Spleen (tissue), 11 donors: ENCODE measurements around the gene ALG14. TPM values are rescaled to one million over a fixed set of nuclear protein-coding genes. Genes with fewer than 3 reads are reported as not detected.

Source experiments
- DNase-seq: peaks from one replicate; pipeline ENCODE4 v3.0.0-alpha.2; 2020
- H3K27ac ChIP-seq, 8 donors: fragments of 200-600 bp; sonication (generic) in 7 of 8; 1 replicate in 4 of 8; 2 replicates in 4 of 8; pipeline versions ENCODE4 v1.5.0 to v1.8.0; 2016 to 2021; ENCODE audit warnings: inconsistent platforms in 4 of 8, mild to moderate bottlenecking in 4 of 8, moderate library complexity in 1 of 8
- H3K27me3 ChIP-seq, 7 donors: fragments of 200-600 bp; sonication (generic) in 6 of 7; replicated peaks in 1 of 7; 1 replicate in 4 of 7; 2 replicates in 3 of 7; pipeline versions ENCODE4 v1.5.0 to v1.8.0; 2016 to 2021; ENCODE audit warnings: inconsistent platforms in 3 of 7, mild to moderate bottlenecking in 1 of 7
- H3K36me3 ChIP-seq, 6 donors: fragments of 200-600 bp; sonication (generic) in 5 of 6; 1 replicate in 4 of 6; 2 replicates in 2 of 6; pipeline versions ENCODE4 v1.5.0 to v1.8.0; 2016 to 2021; ENCODE audit warnings: inconsistent platforms in 2 of 6
- H3K4me1 ChIP-seq, 6 donors: fragments of 200-600 bp; sonication (generic) in 5 of 6; 1 replicate in 3 of 6; 2 replicates in 3 of 6; pipeline versions ENCODE4 v1.5.0 to v1.8.0; 2016 to 2021; ENCODE audit warnings: inconsistent platforms in 3 of 6
- H3K4me3 ChIP-seq, 8 donors: fragments of 200-600 bp; sonication (generic) in 7 of 8; 1 replicate in 4 of 8; 2 replicates in 4 of 8; pipeline versions ENCODE4 v1.5.0 to v1.8.0; 2016 to 2021; ENCODE audit warnings: inconsistent platforms in 4 of 8, mild to moderate bottlenecking in 4 of 8, moderate library complexity in 2 of 8
- H3K9me3 ChIP-seq, 8 donors: fragments of 200-600 bp; sonication (generic) in 7 of 8; 1 replicate in 4 of 8; 2 replicates in 4 of 8; pipeline versions ENCODE4 v1.5.0 to v1.8.0; 2016 to 2021; ENCODE audit warnings: inconsistent platforms in 4 of 8
- POLR2A ChIP-seq, 3 donors: fragments of 450-650 bp; IDR thresholded peaks; one replicate each; pipeline ENCODE4 v1.5.1; 2017; ENCODE audit warnings: antibody characterized with exemption in 3 of 3, mild to moderate bottlenecking in 1 of 3
- POLR2AphosphoS5 ChIP-seq, 3 donors: sonication (generic); formaldehyde crosslinking; IDR thresholded peaks; one replicate each; pipeline ENCODE4 v1.5.1; 2017; ENCODE audit warnings: antibody characterized with exemption in 3 of 3
- WGBS, 5 donors: extraction: QIAGEN DNeasy Blood & Tissue Kit in 3 of 5; methylation state at CpG; one replicate each; pipeline versions ENCODE4 v1.1.5 to v1.1.7; 2013 to 2018; 5-methylcytosine and 5-hydroxymethylcytosine counted together
- intact Hi-C: fragments of 100-400 bp; cut with DNase I; formaldehyde crosslinking; loops from one replicate; pipeline ENCODE4 v1.15.0; 2023; ENCODE audit warnings: low total_unique reads
- polyA plus RNA-seq, 3 donors: library from polyadenylated mRNA; stranded (reverse); fragments of 200-250 nt; gene quantifications; one replicate each; pipeline ENCODE4 v1.2.1, GENCODE V29; 2013
- total RNA-seq, 7 donors: library from RNA; depleted of rRNA in 3 of 7; stranded (reverse); fragments of >200 nt in 3 of 7; fragmentation: NEBNext Ultra II Directional in 4 of 7; extraction: Animal tissue kit (Norgen Biotek cat#: 25700) in 4 of 7; gene quantifications; one replicate each; pipeline versions ENCODE4 v1.1.0 to v1.2.1, GENCODE V29; 2016 to 2021
- TF ChIP-seq, protein P1 (sequence below), 11 experiments: fragments of 200-600 bp in 7 of 11; fragments of 450-650 bp in 4 of 11; sonication (generic) in 4 of 11; IDR thresholded peaks in 8 of 11; conservative IDR thresholded peaks in 3 of 11; 1 replicate in 7 of 11; 2 replicates in 4 of 11; pipeline versions ENCODE4 v1.4.0 to v1.8.0; 2016 to 2021; ENCODE audit warnings: antibody characterized with exemption in 11 of 11, inconsistent platforms in 4 of 11, mild to moderate bottlenecking in 1 of 11
- donor health status: healthy with polysubstance abuse.
- donor health status: DM: no; HTN: no; CAD: no; lungs with moderate emphysema.
- donor health status: DM: no; HTN: no; CAD: no.
- donor health status: Bipolar disorder and iron deficiency.
- donor health status: healthy.
- donor health status: DM: no; HTN: no; CAD: no.
- donor health status: DM: yes; HTN: yes; CAD: no.

Gene ALG14
- total and polyA plus RNA-seq, 10 donors = 0.78 to 6.0 (median 1.2) TPM

DNA sequence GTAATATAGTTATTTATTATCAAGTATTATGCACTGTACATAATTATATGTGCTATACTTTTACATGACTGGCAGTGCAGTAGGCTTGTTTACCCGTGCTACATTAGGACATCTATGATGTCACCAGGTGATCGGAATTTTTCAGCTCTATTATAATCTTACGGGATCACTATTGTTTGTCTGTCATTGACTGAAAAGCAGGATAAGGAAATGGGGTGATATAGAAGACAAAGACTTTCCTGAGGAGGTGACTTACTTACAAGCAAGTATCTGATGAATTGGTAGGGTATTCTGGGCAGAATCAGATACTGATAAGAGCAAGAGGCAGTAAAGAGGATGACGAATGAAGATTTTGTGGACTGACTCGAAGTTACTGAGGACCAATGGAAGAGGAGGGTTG is 80.6 kb downstream of the ALG14 start:
- WGBS, 5 donors = 81 to 90% (median 84%) methylated on average over 5 of the region's 5 CpGs
- peaks cover 0 to 32% (median 8%) of the 10 kb centered on the region in 6 donors for H3K4me1 ChIP-seq
- H3K27ac ChIP-seq = no peak overlapping the region
- no peaks in the 10 kb centered on the region for H3K36me3 ChIP-seq
- intact Hi-C loops = no loop called here
- no peak for DNase-seq
- TF ChIP-seq, protein P1, sequence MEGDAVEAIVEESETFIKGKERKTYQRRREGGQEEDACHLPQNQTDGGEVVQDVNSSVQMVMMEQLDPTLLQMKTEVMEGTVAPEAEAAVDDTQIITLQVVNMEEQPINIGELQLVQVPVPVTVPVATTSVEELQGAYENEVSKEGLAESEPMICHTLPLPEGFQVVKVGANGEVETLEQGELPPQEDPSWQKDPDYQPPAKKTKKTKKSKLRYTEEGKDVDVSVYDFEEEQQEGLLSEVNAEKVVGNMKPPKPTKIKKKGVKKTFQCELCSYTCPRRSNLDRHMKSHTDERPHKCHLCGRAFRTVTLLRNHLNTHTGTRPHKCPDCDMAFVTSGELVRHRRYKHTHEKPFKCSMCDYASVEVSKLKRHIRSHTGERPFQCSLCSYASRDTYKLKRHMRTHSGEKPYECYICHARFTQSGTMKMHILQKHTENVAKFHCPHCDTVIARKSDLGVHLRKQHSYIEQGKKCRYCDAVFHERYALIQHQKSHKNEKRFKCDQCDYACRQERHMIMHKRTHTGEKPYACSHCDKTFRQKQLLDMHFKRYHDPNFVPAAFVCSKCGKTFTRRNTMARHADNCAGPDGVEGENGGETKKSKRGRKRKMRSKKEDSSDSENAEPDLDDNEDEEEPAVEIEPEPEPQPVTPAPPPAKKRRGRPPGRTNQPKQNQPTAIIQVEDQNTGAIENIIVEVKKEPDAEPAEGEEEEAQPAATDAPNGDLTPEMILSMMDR (IDR thresholded peaks at IDR 0.05 in 8 of 11, conservative IDR thresholded peaks at IDR 0.05 in 3 of 11) = no peak
- no peak for TF ChIP-seq POLR2A (IDR thresholded peaks at IDR 0.05)
- TF ChIP-seq POLR2AphosphoS5 (IDR thresholded peaks at IDR 0.05) = no peak
- H3K27me3 ChIP-seq = no peaks in the 10 kb centered on the region
- no peaks in the 10 kb centered on the region for H3K9me3 ChIP-seq
- no peak overlapping the region for H3K4me3 ChIP-seq

DNA sequence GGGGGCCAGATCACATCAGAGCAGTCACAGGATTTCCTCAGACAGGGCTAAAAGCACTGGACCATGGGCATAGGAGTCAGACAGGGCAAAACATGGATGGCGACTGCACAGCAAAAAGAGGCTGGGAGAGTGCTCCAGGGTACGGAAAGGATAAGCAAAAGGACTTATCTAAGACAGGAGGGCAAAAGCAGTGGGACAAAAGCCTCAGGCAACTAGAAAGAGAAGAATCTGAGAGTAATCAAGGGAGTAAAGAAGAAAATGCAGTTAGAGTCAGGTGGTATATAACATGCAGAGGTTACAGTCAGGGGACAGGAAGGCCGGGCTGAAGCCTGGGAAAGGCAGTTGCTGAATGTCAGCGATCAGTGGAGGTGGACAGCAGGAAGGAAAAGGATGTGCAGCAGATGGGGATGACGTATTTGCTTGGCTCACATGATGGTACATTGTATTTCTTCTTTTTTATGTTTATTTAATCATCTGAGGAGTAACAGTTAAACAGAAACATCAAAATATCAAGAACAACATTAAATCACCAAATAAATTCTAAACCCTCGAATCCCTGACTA is 82.8 kb downstream of the ALG14 start:
- H3K27ac ChIP-seq = peak overlapping the region in 3 of 8 donors; percentile 12 to 24 (median 21)

DNA sequence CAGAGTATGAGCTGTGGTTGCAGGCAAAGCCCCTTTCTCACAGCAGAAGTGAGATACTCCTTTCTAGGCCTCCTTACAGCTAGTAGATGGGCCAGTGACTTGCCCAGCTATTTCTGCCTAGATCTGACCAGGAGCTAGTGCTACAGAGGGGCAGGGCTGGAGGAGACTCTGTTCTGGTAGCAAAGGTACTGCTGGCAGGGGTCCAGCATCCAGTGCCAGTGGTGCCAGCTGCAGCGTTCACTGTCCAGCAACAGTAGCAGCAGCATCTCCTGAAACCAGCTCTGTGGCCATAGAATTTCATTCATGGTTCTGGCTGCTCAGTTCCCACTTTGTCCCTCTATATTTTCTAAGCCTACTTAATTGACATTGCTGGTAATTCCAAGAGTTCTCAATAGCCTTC is 83.4 kb downstream of the ALG14 start:
- Histone ChIP-seq H3K4me1 (peaks cover 0 to 17% (median 2%) of the 10 kb centered on the region in 6 donors), H3K9me3 (no peaks in the 10 kb centered on the region), H3K36me3 (no peaks in the 10 kb centered on the region), H3K4me3 (no peak overlapping the region), H3K27me3 (no peaks in the 10 kb centered on the region), H3K27ac (no peak overlapping the region)
- intact Hi-C loops = no loop called here
- 62 to 100% (median 90%) methylated on average over 1 of the region's 1 CpG for WGBS, 5 donors
- TF ChIP-seq, protein P1 (IDR thresholded peaks at IDR 0.05 in 8 of 11, conservative IDR thresholded peaks at IDR 0.05 in 3 of 11) = no peak
- no peak for TF ChIP-seq POLR2AphosphoS5 (IDR thresholded peaks at IDR 0.05)
- no peak for TF ChIP-seq POLR2A (IDR thresholded peaks at IDR 0.05)
- DNase-seq = no peak

More for the DNA sequence above, 82.8 kb downstream of the ALG14 start:
- DNase-seq = no peak
- Histone ChIP-seq H3K9me3 (no peaks in the 10 kb centered on the region), H3K27me3 (no peaks in the 10 kb centered on the region), H3K4me3 (no peak overlapping the region), H3K36me3 (no peaks in the 10 kb centered on the region), H3K4me1 (peaks cover 0 to 23% (median 7%) of the 10 kb centered on the region in 6 donors)
- TF ChIP-seq POLR2AphosphoS5 (IDR thresholded peaks at IDR 0.05) = peak in 1 of 3 donors; percentile 16
- TF ChIP-seq, protein P1 (IDR thresholded peaks at IDR 0.05 in 8 of 11, conservative IDR thresholded peaks at IDR 0.05 in 3 of 11) = no peak
- WGBS, 5 donors = 72 to 84% (median 78%) methylated on average over 6 of the region's 6 CpGs
- intact Hi-C loops = no loop called here

DNA sequence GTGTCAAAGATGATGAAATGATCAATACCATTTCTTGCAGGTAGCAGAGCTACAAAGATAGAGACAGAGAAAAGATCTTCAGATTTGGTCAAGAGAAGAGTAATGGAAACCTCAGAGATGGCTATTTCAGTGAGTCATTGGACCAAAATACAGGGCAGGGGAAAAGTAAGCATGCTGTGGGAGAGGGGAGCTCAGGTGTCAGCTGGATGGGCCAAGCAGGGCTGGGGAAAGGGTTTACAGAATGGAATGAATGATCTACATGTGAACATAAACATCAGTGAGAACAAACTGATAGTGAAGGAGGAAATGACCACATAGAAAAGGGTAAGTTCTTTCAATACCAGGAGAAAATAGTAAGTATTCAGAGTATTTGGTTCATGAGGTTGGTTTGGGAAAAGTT is 84.4 kb downstream of the ALG14 start:
- no peak for DNase-seq
- TF ChIP-seq, protein P1 (IDR thresholded peaks at IDR 0.05 in 8 of 11, conservative IDR thresholded peaks at IDR 0.05 in 3 of 11) = no peak
- TF ChIP-seq POLR2AphosphoS5 (IDR thresholded peaks at IDR 0.05) = no peak
- TF ChIP-seq POLR2A (IDR thresholded peaks at IDR 0.05) = no peak
- Histone ChIP-seq H3K4me1 (peaks cover 0 to 15% (median 1%) of the 10 kb centered on the region in 6 donors), H3K27ac (no peak overlapping the region), H3K4me3 (no peak overlapping the region), H3K9me3 (no peaks in the 10 kb centered on the region), H3K27me3 (no peaks in the 10 kb centered on the region), H3K36me3 (no peaks in the 10 kb centered on the region)
- intact Hi-C loops = no loop called here
